HT1080 (cell line): ENCODE measurements around the gene VCAM1. TPM values are rescaled to one million over a fixed set of nuclear protein-coding genes. Genes with fewer than 3 reads are reported as not detected.
A peak's percentile ranks its signal among the peaks of the same experiment; 100 is the strongest.
"Not testable (repeated sequence)": the region's sequence is repeated elsewhere in the genome, so short reads cannot be mapped to it uniquely, and the experiment has no call there.

Source experiments
- DNase-seq: peaks from one replicate; pipeline ENCODE4 v3.0.0-alpha.2; 2015; ENCODE audit warnings: low read depth
- total RNA-seq: library from RNA; depleted of rRNA; stranded (reverse); fragments of >200 nt; shearing (Covaris generic); gene quantifications from 2 replicates; pipeline ENCODE4 v1.2.3, GENCODE V29; 2014; rRNA removed

Gene VCAM1
- total RNA-seq, 1 experiment from 2014 or later, result not detected

GRCh38 chr1:100773444-100773843 lies 53.9 kb downstream of the VCAM1 start:
- DNase-seq, result no peak

- DNase-seq, result no peak
Measured at GRCh38 chr1:100774370-100774769, 54.8 kb downstream of the VCAM1 start.

- no peak for DNase-seq
Measured at GRCh38 chr1:100775483-100775882, 55.9 kb downstream of the VCAM1 start.

- no peak for DNase-seq
Measured at GRCh38 chr1:100778748-100779147, 59.2 kb downstream of the VCAM1 start.

GRCh38 chr1:100780814-100781213 lies 61.3 kb downstream of the VCAM1 start:
- DNase-seq, result no peak

- not testable (repeated sequence) for DNase-seq
Measured at GRCh38 chr1:100781728-100782127, 62.2 kb downstream of the VCAM1 start.

GRCh38 chr1:100782473-100783039 lies 63.0 kb downstream of the VCAM1 start:
- no peak for DNase-seq

- DNase-seq, result peak; percentile 82
Measured at GRCh38 chr1:100785470-100786052, 66.0 kb downstream of the VCAM1 start.

GRCh38 chr1:100786870-100787269 lies 67.3 kb downstream of the VCAM1 start:
- DNase-seq, result no peak

Other genes starting within 250 kb of the VCAM1 start
- gene GPR88, start 181.6 kb upstream of the VCAM1 start, total RNA-seq, result 0.11 TPM in 1 of 2 replicates, not detected in the other
- gene EXTL2, start 175.1 kb downstream of the VCAM1 start, total RNA-seq, result 19.6 and 24.1 TPM in 2 replicates
- gene SLC30A7, start 176.3 kb downstream of the VCAM1 start, total RNA-seq, result 26.8 and 30.5 TPM in 2 replicates